HS-5 (cell line): ENCODE results near the gene ZCCHC2.

Source experiments
- DNase-seq: peaks from one replicate; pipeline ENCODE4 v3.0.0-alpha.2; 2012; ENCODE audit warnings: low read depth

Gene ZCCHC2

GRCh38 chr18:62522504-62523254 lies at the start of gene ZCCHC2:
TSS of gene ZCCHC2 (plus strand) at chr18:62523025. CDS start at chr18:62523425, 400 bp downstream.
- DNase-seq = peak; percentile 77

DNA sequence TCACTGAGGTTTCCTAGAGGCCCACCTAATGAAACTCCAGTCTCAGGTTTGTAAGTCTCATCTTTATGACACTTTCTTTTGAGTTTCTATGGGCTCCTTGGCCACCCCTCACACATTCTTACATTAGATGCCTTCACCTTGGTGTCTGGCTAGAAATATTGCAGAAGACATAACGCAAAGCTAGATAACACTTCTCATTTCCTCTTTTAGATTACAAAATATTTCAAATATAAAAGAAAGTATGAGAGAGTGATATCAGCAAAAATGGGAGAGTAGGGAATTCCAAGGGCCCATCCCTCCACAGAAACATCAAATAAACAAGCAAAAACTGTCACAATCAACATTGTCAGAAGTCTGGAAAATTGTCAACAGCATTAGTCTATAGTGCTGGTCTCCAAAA lies 43.3 kb upstream of the ZCCHC2 start:
- DNase-seq = no peak

GRCh38 chr18:62480927-62481326 lies 41.9 kb upstream of the ZCCHC2 start:
- DNase-seq = no peak

DNA sequence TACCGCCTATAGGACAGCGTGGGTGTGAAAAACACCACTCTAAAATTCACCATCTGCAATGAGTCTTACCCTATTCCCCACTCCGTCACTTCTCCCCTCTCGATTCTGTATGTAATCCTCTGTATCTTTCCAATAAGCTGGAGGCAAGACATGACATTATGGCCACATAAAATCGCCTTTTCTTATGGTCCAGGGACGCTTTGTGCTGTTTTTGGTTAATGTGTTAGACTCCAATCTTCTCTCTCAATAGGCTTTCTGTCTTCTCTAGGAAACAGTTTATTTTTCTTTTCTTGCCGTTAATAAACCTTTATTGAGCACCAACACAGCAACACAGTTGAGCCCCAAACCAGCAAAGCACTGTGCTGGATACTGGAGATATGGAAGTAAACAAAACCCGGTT lies 37.9 kb upstream of the ZCCHC2 start:
- DNase-seq = no peak

DNA sequence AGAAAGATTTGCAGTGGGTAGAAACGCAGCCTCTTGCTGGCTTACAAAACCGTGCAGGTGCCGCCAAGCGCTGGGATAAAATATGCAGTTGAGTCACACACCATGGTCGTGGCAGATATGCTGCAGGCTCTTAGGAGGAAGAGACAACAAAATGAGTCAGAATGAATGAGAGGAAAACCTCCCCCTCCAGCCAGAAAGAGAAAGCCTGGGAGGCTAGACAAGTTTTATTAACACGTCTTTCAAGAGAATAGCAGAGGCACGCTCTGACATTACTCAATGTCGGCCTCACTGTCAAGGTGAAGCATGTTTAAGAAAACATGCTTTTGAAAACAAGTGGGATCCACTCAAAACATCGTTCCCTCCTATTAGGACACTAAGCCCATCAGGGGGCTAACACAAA lies 37.1 kb upstream of the ZCCHC2 start:
- peak; percentile 48 for DNase-seq

- peak; percentile 47 for DNase-seq
These were observed 36.4 kb upstream of the ZCCHC2 start for GRCh38 chr18:62486290-62486964.

GRCh38 chr18:62487161-62487560 lies 35.7 kb upstream of the ZCCHC2 start:
- DNase-seq = no peak

DNA sequence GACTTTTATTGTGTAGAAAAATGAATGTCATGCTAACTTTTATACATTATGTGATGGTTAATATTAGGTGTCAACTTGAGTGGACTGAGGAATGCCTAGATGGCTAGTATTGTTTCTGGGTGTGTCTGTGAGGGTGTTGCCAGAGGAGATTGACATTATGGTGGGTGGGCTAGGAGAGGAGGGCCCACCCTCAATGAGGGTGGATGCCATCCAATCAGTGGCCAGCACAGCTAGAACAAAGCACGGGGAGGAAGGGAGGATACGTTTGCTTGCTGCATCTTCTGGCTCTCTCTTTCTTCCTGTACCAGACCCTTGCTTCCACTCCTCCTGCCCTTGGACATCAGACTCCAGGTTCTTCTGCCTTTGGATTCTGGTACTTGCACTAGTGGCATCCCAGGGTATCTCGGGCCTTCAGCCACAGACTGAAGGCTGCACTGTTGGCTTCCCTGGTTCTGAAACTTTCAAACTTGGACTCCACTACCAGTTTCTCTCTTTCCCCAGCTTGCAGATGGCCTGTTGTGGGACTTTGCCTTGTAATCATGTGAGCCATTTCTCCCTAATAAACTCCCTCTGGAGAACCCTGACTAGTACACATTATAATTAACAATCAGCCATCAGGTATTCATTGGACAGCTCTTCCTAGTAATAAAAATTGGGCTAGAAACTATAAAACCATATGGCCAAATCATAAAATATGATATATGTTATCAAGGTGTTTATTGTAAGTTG lies 31.7 kb upstream of the ZCCHC2 start:
- no peak for DNase-seq

GRCh38 chr18:62493033-62493862 lies 29.6 kb upstream of the ZCCHC2 start:
- no peak for DNase-seq

- no peak for DNase-seq
These were observed 28.1 kb upstream of the ZCCHC2 start for GRCh38 chr18:62494764-62495163.

GRCh38 chr18:62496262-62496661 lies 26.6 kb upstream of the ZCCHC2 start:
- DNase-seq = no peak

- DNase-seq = no peak
These were observed 25.5 kb upstream of the ZCCHC2 start for GRCh38 chr18:62497190-62497772.

DNA sequence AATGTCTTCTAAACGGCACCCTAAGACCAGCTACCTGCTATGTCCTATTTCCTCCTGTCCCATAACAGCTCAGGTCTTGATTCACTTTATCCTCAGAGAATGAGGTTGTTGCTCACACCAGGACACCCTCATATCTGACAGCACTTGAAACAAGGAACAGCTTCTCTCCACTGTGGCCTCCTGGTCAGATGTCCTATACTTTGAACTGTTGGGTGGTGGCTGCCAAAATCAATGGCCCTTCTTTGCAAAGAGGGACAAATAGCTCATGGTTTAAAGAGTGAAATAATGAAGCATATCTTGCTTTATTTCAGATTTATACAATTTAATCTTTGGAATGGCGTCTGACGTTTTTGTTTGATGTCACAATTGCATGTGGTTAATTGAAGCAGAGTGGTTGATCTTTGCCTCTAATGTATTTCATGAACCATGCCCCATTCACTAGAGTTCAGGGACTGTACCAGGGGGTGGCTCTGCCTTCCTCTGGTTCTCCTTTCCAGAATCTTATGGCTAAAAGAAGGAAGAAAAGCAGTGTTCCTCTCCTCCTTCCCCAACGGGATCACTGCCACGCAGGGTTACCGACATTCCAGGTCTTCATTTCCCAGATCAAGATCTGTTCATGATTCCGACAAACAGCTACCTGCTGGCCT lies 24.1 kb upstream of the ZCCHC2 start:
- no peak for DNase-seq

- no peak for DNase-seq
These were observed 23.6 kb upstream of the ZCCHC2 start for GRCh38 chr18:62499263-62499650.

- DNase-seq = no peak
These were observed 22.7 kb upstream of the ZCCHC2 start for GRCh38 chr18:62500174-62500573.

DNA sequence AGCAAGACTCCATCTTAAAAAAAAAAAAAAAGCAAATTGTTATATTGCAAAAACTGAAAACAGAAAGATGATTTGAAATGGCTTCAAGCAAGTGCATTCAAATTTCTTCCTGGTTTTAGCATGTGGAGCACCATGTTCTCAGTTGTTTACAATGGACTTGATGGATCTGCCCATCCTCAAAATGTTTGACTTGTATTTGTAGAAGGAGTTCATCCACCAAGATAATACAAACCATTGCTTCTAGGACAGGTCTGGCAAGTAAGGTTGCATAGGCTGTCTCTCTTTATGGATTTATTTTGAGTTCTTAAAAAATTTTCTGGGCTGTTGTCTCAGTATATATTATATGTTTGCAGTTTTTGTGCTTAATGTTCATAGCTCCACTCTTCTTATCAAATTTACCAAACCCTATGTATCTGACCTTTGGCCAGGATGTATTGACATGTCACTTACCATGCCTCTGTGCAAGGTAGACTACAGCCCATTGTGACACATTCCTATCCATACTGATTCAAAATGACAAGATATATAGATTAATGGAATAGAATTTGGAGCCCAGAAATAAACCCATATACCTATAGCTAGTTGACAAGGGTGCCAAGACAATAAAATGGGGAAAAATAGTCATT lies 21.7 kb upstream of the ZCCHC2 start:
- no peak for DNase-seq

- DNase-seq = no peak
These were observed 16.9 kb upstream of the ZCCHC2 start for GRCh38 chr18:62505669-62506494.

DNA sequence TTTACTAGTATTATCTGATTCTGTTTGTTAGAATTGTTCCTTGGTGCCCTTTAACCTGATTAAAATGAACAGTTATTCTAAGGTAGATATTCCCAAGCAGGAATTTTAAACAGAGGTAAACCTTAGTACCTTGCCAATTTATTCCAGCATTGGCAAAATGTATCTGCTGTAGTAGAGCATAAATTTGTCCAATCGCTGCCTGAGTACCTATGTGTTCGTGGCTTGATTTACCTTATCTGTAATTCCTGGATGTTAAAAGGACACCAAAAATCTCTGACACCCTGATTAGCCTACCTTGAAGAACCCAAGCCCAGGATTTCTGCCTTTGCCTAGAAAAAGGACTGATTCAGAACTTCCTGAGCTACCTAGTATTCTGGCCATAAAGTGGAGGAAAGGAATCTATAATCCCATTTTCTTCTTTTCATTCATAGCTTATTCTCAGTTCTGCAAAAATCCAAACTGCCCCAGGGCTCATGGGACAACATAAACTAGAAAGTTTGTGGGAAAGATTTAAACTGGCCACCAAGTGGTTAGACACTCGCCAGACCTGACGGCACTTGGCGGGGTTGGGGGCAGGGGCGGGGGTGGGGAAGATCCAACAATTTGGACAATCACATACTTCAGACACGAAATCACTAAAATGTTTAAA lies 16.2 kb upstream of the ZCCHC2 start:
- DNase-seq = no peak

GRCh38 chr18:62509779-62510178 lies 13.0 kb upstream of the ZCCHC2 start:
- DNase-seq = no peak
